Omental fat pad (tissue), 4 donors: ENCODE measurements around the gene SLC16A8. TPM values are rescaled to one million over a fixed set of nuclear protein-coding genes. Genes with fewer than 3 reads are reported as not detected.

ENCODE experiments used
- ATAC-seq: fragments of 150-250 bp; one replicate; pipeline ENCODE4 v1.9.1; 2016; ENCODE audit warnings: mild to moderate bottlenecking, moderate library complexity; ENCODE audit not compliant: low FRiP score
- DNase-seq: peaks from one replicate; pipeline ENCODE4 v3.0.0-alpha.2; 2019; ENCODE audit warnings: low spot score
- CTCF ChIP-seq, 3 donors: fragments of 450-650 bp; IDR thresholded peaks; one replicate each; pipeline ENCODE4 v1.5.1; 2016 to 2017; ENCODE audit warnings: antibody characterized with exemption in 3 of 3, mild to moderate bottlenecking in 3 of 3, moderate library complexity in 2 of 3
- total RNA-seq, 4 donors: library from RNA; depleted of rRNA; stranded (reverse); fragments of >200 nt; gene quantifications; one replicate each; pipeline ENCODE4 v1.1.0, GENCODE V29; 2016

Gene SLC16A8
- total RNA-seq, 4 donors from 2014 or later: 0.24 to 3.2 (median 0.88) TPM

- DNase-seq (no peak), ATAC-seq (no peak)
- TF ChIP-seq CTCF (IDR thresholded peaks at IDR 0.05): no peak
Observed at GRCh38 chr22:38108561-38109319, 24.8 kb upstream of the SLC16A8 start.

- ATAC-seq: no peak
- no peak for DNase-seq
- TF ChIP-seq CTCF (IDR thresholded peaks at IDR 0.05): no peak
Observed at GRCh38 chr22:38107692-38108515, 23.9 kb upstream of the SLC16A8 start.

GRCh38 chr22:38106814-38107578 is 23.0 kb upstream of the SLC16A8 start:
- DNase-seq: no peak
- no peak for ATAC-seq
- TF ChIP-seq CTCF (IDR thresholded peaks at IDR 0.05): no peak

GRCh38 chr22:38104084-38104483 is 20.1 kb upstream of the SLC16A8 start:
- no peak for TF ChIP-seq CTCF (IDR thresholded peaks at IDR 0.05)
- no peak for DNase-seq
- no peak for ATAC-seq

- DNase-seq (no peak), ATAC-seq (no peak)
- TF ChIP-seq CTCF (IDR thresholded peaks at IDR 0.05): no peak
Observed at GRCh38 chr22:38103641-38104040, 19.7 kb upstream of the SLC16A8 start.

- DNase-seq (no peak), ATAC-seq (peak; percentile 64)
- TF ChIP-seq CTCF (IDR thresholded peaks at IDR 0.05): no peak
Observed at GRCh38 chr22:38098410-38099249, 14.6 kb upstream of the SLC16A8 start.
